HepG2 (cell line): ENCODE results near the gene NPPA. TPM values are rescaled to one million over a fixed set of nuclear protein-coding genes. Genes with fewer than 3 reads are reported as not detected.

Experiments
- ETV5 ChIP-seq: IDR thresholded peaks from 2 replicates; pipeline ENCODE4 v1.6.1; 2018; ENCODE audit warnings: missing biosample characterization, missing genetic modification reagents, inconsistent platforms, borderline replicate concordance
- KLF16 ChIP-seq, 2 experiments: sonication (generic) in 1 of 2; formaldehyde crosslinking in 1 of 2; IDR thresholded peaks; 2 replicates each; pipeline versions ENCODE4 v1.6.1 to v1.8.0; 2016 to 2023; ENCODE audit warnings: missing genetic modification reagents in 2 of 2, missing compliant biosample characterization in 1 of 2
- MYNN ChIP-seq: sonication (generic); formaldehyde crosslinking; IDR thresholded peaks from 2 replicates; pipeline ENCODE4 v1.4.0; 2020; ENCODE audit warnings: mild to moderate bottlenecking, low read depth, missing genetic modification reagents
- NFYC ChIP-seq: IDR thresholded peaks from 2 replicates; pipeline ENCODE4 v1.6.1; 2016; ENCODE audit warnings: missing genetic modification reagents, missing compliant biosample characterization
- NONO ChIP-seq, 2 experiments: fragments of 450-650 bp in 1 of 2; sonication (generic) in 1 of 2; formaldehyde crosslinking in 1 of 2; IDR thresholded peaks in 1 of 2; conservative IDR thresholded peaks in 1 of 2; 2 replicates each; pipeline versions ENCODE4 v1.6.1 to v1.8.0; 2017 to 2022; ENCODE audit warnings: mild to moderate bottlenecking in 1 of 2, missing genetic modification reagents in 1 of 2, moderate library complexity in 1 of 2
- PAX8 ChIP-seq: sonication (generic); formaldehyde crosslinking; IDR thresholded peaks from 2 replicates; pipeline ENCODE4 v1.8.0; 2022; ENCODE audit warnings: mild to moderate bottlenecking, missing genetic modification reagents, borderline replicate concordance
- RFX1 ChIP-seq: fragments of 450-650 bp; IDR thresholded peaks from 2 replicates; pipeline ENCODE4 v1.6.1; 2017
- SAP130 ChIP-seq: IDR thresholded peaks from 2 replicates; pipeline ENCODE4 v1.6.1; 2016; ENCODE audit warnings: low read depth
- SMARCE1 ChIP-seq: fragments of 450-650 bp; IDR thresholded peaks from 2 replicates; pipeline ENCODE4 v1.6.1; 2017; ENCODE audit warnings: borderline replicate concordance
- TSC22D2 ChIP-seq: sonication (generic); formaldehyde crosslinking; IDR thresholded peaks from 2 replicates; pipeline ENCODE4 v1.5.1; 2020; ENCODE audit warnings: missing genetic modification reagents, mild to moderate bottlenecking, borderline replicate concordance
- ZBTB44 ChIP-seq: sonication (generic); formaldehyde crosslinking; IDR thresholded peaks from 2 replicates; pipeline ENCODE4 v1.4.0; 2020; ENCODE audit warnings: missing genetic modification reagents
- ZMYM3 ChIP-seq: sonication (generic); formaldehyde crosslinking; IDR thresholded peaks from 2 replicates; pipeline ENCODE4 v1.5.1; 2020; ENCODE audit warnings: mild to moderate bottlenecking, missing genetic modification reagents
- ZNF101 ChIP-seq: sonication (generic); formaldehyde crosslinking; IDR thresholded peaks from 2 replicates; pipeline ENCODE4 v1.4.0; 2020; ENCODE audit warnings: mild to moderate bottlenecking, low read depth, missing genetic modification reagents, borderline replicate concordance
- ZNF597 ChIP-seq: sonication (generic); formaldehyde crosslinking; IDR thresholded peaks from 2 replicates; pipeline ENCODE4 v1.5.0; 2020; ENCODE audit warnings: missing genetic modification reagents
- ZSCAN12 ChIP-seq: sonication (generic); formaldehyde crosslinking; IDR thresholded peaks from 2 replicates; pipeline ENCODE4 v1.9.0; 2021; ENCODE audit warnings: mild to moderate bottlenecking, missing genetic modification reagents
- ZSCAN31 ChIP-seq: sonication (generic); formaldehyde crosslinking; IDR thresholded peaks from 2 replicates; pipeline ENCODE4 v1.5.0; 2020; ENCODE audit warnings: low read depth, mild to moderate bottlenecking, missing genetic modification reagents
- polyA plus RNA-seq, 8 experiments: library from polyadenylated mRNA; depleted of rRNA in 3 of 8; stranded (reverse) in 7 of 8; unstranded in 1 of 8; fragments of >200 nt; fragmentation: Illumina TruSeq in 4 of 8; extraction: Trizol in 4 of 8; gene quantifications; 2 replicates each; pipeline versions ENCODE4 v1.2.1 to v1.2.3, GENCODE V29; 2011 to 2016; ENCODE audit warnings: low read depth in 4 of 8, missing spikeins in 1 of 8, mixed read lengths in 1 of 8; ENCODE audit not compliant: insufficient read depth in 1 of 8
- total RNA-seq, 5 experiments: library from RNA; depleted of rRNA; stranded (reverse); fragments of >200 nt; fragmentation: Illumina TruSeq; extraction: Trizol; gene quantifications; 2 replicates each; pipeline ENCODE4 v1.2.3, GENCODE V29; 2016; ENCODE audit warnings: low read depth in 1 of 5
- TF ChIP-seq, protein P1 (sequence below): sonication (generic); formaldehyde crosslinking; IDR thresholded peaks from 2 replicates; pipeline ENCODE4 v1.4.0; 2020; ENCODE audit warnings: missing genetic modification reagents
- TF ChIP-seq, protein P2 (sequence below): sonication (generic); formaldehyde crosslinking; IDR thresholded peaks from 2 replicates; pipeline ENCODE4 v1.5.1; 2020; ENCODE audit warnings: missing genetic modification reagents, mild to moderate bottlenecking, borderline replicate concordance
- TF ChIP-seq, protein P3 (sequence below): sonication (generic); formaldehyde crosslinking; IDR thresholded peaks from 2 replicates; pipeline ENCODE4 v1.4.0; 2020; ENCODE audit warnings: mild to moderate bottlenecking, missing genetic modification reagents
- TF ChIP-seq, protein P4 (sequence below): sonication (generic); formaldehyde crosslinking; conservative IDR thresholded peaks from 2 replicates; pipeline ENCODE4 v1.5.0; 2020; ENCODE audit warnings: missing genetic modification reagents

Gene NPPA
- total and polyA plus RNA-seq, 2 of the 13 experiments (the other 11 are each of a cell fraction or from before 2014, with no cell fraction given) = not detected

DNA sequence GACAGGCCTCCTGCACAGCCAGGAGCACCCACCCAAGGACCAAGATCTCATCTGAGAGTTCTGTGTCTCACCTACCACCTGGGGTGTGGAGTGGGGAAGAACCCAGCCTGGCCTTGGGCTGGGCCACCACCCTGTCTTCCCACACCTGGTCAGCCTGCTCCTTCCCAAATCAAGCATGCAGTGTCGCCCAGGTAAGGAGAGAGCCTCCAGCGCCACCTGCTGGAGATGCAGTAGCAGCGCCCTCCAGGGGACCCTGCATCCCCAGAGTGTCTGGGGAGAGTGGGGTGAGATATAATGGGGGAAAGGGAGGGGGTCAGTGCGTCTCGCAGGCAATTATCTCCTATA, 46.3 kb upstream of the NPPA start (continued):
- TF ChIP-seq ZNF101 = no peak
- TF ChIP-seq ZSCAN31 (CRISPR knock-in tag) = no peak
- no peak for TF ChIP-seq MYNN
- TF ChIP-seq, protein P1, sequence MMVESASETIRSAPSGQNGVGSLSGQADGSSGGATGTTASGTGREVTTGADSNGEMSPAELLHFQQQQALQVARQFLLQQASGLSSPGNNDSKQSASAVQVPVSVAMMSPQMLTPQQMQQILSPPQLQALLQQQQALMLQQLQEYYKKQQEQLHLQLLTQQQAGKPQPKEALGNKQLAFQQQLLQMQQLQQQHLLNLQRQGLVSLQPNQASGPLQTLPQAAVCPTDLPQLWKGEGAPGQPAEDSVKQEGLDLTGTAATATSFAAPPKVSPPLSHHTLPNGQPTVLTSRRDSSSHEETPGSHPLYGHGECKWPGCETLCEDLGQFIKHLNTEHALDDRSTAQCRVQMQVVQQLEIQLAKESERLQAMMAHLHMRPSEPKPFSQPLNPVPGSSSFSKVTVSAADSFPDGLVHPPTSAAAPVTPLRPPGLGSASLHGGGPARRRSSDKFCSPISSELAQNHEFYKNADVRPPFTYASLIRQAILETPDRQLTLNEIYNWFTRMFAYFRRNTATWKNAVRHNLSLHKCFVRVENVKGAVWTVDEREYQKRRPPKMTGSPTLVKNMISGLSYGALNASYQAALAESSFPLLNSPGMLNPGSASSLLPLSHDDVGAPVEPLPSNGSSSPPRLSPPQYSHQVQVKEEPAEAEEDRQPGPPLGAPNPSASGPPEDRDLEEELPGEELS = no peak
- TF ChIP-seq, protein P2, sequence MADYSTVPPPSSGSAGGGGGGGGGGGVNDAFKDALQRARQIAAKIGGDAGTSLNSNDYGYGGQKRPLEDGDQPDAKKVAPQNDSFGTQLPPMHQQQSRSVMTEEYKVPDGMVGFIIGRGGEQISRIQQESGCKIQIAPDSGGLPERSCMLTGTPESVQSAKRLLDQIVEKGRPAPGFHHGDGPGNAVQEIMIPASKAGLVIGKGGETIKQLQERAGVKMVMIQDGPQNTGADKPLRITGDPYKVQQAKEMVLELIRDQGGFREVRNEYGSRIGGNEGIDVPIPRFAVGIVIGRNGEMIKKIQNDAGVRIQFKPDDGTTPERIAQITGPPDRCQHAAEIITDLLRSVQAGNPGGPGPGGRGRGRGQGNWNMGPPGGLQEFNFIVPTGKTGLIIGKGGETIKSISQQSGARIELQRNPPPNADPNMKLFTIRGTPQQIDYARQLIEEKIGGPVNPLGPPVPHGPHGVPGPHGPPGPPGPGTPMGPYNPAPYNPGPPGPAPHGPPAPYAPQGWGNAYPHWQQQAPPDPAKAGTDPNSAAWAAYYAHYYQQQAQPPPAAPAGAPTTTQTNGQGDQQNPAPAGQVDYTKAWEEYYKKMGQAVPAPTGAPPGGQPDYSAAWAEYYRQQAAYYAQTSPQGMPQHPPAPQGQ (CRISPR knock-in tag) = no peak
- TF ChIP-seq PAX8 (CRISPR knock-in tag) = no peak
- no peak for TF ChIP-seq NFYC (CRISPR knock-in tag)
- no peak for TF ChIP-seq KLF16 (CRISPR knock-in tag; IDR thresholded peaks at IDR 0.05)
- TF ChIP-seq ZSCAN12 (CRISPR knock-in tag) = no peak
- TF ChIP-seq ZMYM3 (CRISPR knock-in tag) = no peak
- no peak for TF ChIP-seq ETV5 (CRISPR knock-in tag)
- TF ChIP-seq, protein P3, sequence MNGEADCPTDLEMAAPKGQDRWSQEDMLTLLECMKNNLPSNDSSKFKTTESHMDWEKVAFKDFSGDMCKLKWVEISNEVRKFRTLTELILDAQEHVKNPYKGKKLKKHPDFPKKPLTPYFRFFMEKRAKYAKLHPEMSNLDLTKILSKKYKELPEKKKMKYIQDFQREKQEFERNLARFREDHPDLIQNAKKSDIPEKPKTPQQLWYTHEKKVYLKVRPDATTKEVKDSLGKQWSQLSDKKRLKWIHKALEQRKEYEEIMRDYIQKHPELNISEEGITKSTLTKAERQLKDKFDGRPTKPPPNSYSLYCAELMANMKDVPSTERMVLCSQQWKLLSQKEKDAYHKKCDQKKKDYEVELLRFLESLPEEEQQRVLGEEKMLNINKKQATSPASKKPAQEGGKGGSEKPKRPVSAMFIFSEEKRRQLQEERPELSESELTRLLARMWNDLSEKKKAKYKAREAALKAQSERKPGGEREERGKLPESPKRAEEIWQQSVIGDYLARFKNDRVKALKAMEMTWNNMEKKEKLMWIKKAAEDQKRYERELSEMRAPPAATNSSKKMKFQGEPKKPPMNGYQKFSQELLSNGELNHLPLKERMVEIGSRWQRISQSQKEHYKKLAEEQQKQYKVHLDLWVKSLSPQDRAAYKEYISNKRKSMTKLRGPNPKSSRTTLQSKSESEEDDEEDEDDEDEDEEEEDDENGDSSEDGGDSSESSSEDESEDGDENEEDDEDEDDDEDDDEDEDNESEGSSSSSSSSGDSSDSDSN = no peak
- no peak for TF ChIP-seq ZBTB44 (CRISPR knock-in tag)
- no peak for TF ChIP-seq TSC22D2 (CRISPR knock-in tag)
- no peak for TF ChIP-seq ZNF597 (CRISPR knock-in tag)
- TF ChIP-seq, protein P4, sequence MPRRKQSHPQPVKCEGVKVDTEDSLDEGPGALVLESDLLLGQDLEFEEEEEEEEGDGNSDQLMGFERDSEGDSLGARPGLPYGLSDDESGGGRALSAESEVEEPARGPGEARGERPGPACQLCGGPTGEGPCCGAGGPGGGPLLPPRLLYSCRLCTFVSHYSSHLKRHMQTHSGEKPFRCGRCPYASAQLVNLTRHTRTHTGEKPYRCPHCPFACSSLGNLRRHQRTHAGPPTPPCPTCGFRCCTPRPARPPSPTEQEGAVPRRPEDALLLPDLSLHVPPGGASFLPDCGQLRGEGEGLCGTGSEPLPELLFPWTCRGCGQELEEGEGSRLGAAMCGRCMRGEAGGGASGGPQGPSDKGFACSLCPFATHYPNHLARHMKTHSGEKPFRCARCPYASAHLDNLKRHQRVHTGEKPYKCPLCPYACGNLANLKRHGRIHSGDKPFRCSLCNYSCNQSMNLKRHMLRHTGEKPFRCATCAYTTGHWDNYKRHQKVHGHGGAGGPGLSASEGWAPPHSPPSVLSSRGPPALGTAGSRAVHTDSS (CRISPR knock-in tag) = no peak
- TF ChIP-seq SAP130 (CRISPR knock-in tag) = peak; percentile 22; the same call in 1 of the 2 replicates
- TF ChIP-seq SMARCE1 = no peak
- TF ChIP-seq NONO (IDR thresholded peaks at IDR 0.05) = no peak
- TF ChIP-seq NONO (CRISPR knock-in tag; conservative IDR thresholded peaks at IDR 0.05) = no peak
- TF ChIP-seq RFX1 = no peak
